K562 (cell line): ENCODE data around the gene MICU1. TPM values are rescaled to one million over a fixed set of nuclear protein-coding genes. Genes with fewer than 3 reads are reported as not detected.

Source experiments
- ATAC-seq: fragments of 200-7000 bp; cut with Tn5 transposase; 3 replicates; pipeline ENCODE4 v1.9.1; 2020; ENCODE audit warnings: moderate library complexity
- BruUV-seq: library from RNA; stranded (reverse); fragments of 400-500 nt; replicated peaks from 2 replicates; lab custom pipeline; 2021; lab: Mats Ljungman, UMichigan
- CTCF ChIA-PET: fragments of 300-600 bp; formaldehyde crosslinking; extraction: SDS; loops from one replicate; lab custom pipeline; 2021; ENCODE audit warnings: low intra/inter-chr PET ratio; lab: Yijun Ruan, JAX
- POLR2A ChIA-PET: fragments of 300-600, 350-650 bp; sonication (Branson Sonifier 250); formaldehyde crosslinking; extraction: SDS; loops from one replicate; lab custom pipeline; 2021; ENCODE audit warnings: antibody characterized with exemption, inconsistent platforms; lab: Yijun Ruan, JAX
- DNase-seq, 4 experiments: peaks; one replicate each; pipeline versions ENCODE4 v3.0.0 to v3.0.0-alpha.2; 2011 to 2018; ENCODE audit warnings: low spot score in 3 of 4, mixed read lengths in 3 of 4; ENCODE audit errors: extremely low read depth in 1 of 4
- FAIRE-seq: peaks from 2 replicates; lab custom pipeline; 2011; peaks lifted over from hg19 to GRCh38; lab: Jason Lieb, UNC
- H2AFZ ChIP-seq: 2 replicates; pipeline ENCODE4 v1.6.0; 2011; ENCODE audit warnings: low read depth, low read length, control low read depth, inconsistent platforms
- H3K27ac ChIP-seq: fragments of 200-600 bp; 3 replicates; pipeline ENCODE4 v1.8.0; 2011; ENCODE audit warnings: low read depth, mild to moderate bottlenecking, control low read depth, inconsistent platforms, low read length, moderate library complexity, mixed read lengths; ENCODE audit errors: extremely low read depth
- H3K27me3 ChIP-seq, 2 experiments: fragments of 300-600 bp in 1 of 2; 2 replicates in 1 of 2; 3 replicates in 1 of 2; pipeline versions ENCODE4 v1.6.0 to v1.8.0; 2011; ENCODE audit warnings: inconsistent platforms in 2 of 2, low read length in 2 of 2, mild to moderate bottlenecking in 1 of 2, mixed read lengths in 1 of 2, moderate library complexity in 1 of 2; ENCODE audit not compliant: control insufficient read depth in 2 of 2, insufficient read depth in 2 of 2
- H3K36me3 ChIP-seq: fragments of 300-600 bp; 3 replicates; pipeline ENCODE4 v1.8.0; 2011; ENCODE audit warnings: mild to moderate bottlenecking, low read length, inconsistent platforms; ENCODE audit not compliant: control insufficient read depth, insufficient read depth
- H3K4me1 ChIP-seq, 2 experiments: fragments of 200-600 bp in 1 of 2; replicated peaks in 1 of 2; 2 replicates in 1 of 2; 3 replicates in 1 of 2; pipeline versions ENCODE4 v1.5.1 to v1.8.0; 2011; ENCODE audit warnings: inconsistent platforms in 2 of 2, low read length in 2 of 2, mild to moderate bottlenecking in 1 of 2, mixed read lengths in 1 of 2, moderate library complexity in 1 of 2; ENCODE audit not compliant: control insufficient read depth in 2 of 2, insufficient read depth in 2 of 2
- H3K4me2 ChIP-seq: 2 replicates; pipeline ENCODE4 v1.6.1; 2011; ENCODE audit warnings: low read length, control low read depth, inconsistent platforms, mixed read lengths; ENCODE audit not compliant: insufficient read depth
- H3K4me3 ChIP-seq: fragments of 200-600 bp; sonication (generic), shearing (Covaris generic); 2 replicates; pipeline ENCODE4 v1.5.1; 2016; ENCODE audit warnings: control low read depth, inconsistent platforms
- H3K79me2 ChIP-seq: fragments of 200-600 bp; 3 replicates; pipeline ENCODE4 v1.8.0; 2011; ENCODE audit warnings: low read length, inconsistent platforms; ENCODE audit not compliant: control insufficient read depth, insufficient read depth
- H3K9ac ChIP-seq, 2 experiments: 2 replicates each; pipeline versions ENCODE4 v1.6.0 to v1.6.1; 2011; ENCODE audit warnings: low read depth in 2 of 2, low read length in 2 of 2, control low read depth in 1 of 2, inconsistent platforms in 1 of 2, mild to moderate bottlenecking in 1 of 2, mixed read lengths in 1 of 2; ENCODE audit not compliant: insufficient read depth in 1 of 2
- H3K9me1 ChIP-seq: one replicate; pipeline ENCODE4 v1.6.0; 2011; ENCODE audit warnings: inconsistent platforms, mild to moderate bottlenecking, low read length, moderate library complexity; ENCODE audit not compliant: control insufficient read depth, insufficient read depth
- H3K9me3 ChIP-seq: replicated peaks from 2 replicates; pipeline ENCODE4 v1.5.1; 2011; ENCODE audit warnings: low read depth, low read length, inconsistent platforms; ENCODE audit not compliant: control insufficient read depth, insufficient read depth
- H4K20me1 ChIP-seq: replicated peaks from 2 replicates; pipeline ENCODE4 v1.6.1; 2011; ENCODE audit warnings: low read length, inconsistent platforms, mixed read lengths; ENCODE audit not compliant: control insufficient read depth, insufficient read depth
- CREB3L1 ChIP-seq: fragments of 450-650 bp; IDR thresholded peaks from 2 replicates; pipeline ENCODE4 v1.6.1; 2014; ENCODE audit warnings: low read depth, mild to moderate bottlenecking, moderate library complexity, borderline replicate concordance
- E2F4 ChIP-seq: sonication (generic); formaldehyde crosslinking; IDR thresholded peaks from 2 replicates; pipeline ENCODE4 v1.8.0; 2022; ENCODE audit warnings: mild to moderate bottlenecking, low read depth, missing genetic modification reagents
- EP300 ChIP-seq: IDR thresholded peaks from 2 replicates; pipeline ENCODE4 v1.6.1; 2012; ENCODE audit warnings: low read length, improper control_type of control experiment
- EZH2 ChIP-seq: IDR thresholded peaks from 2 replicates; pipeline ENCODE4 v1.6.1; 2012; ENCODE audit warnings: low read depth, mild to moderate bottlenecking, inconsistent platforms, low read length, borderline replicate concordance
- IRF2 ChIP-seq: sonication (generic); formaldehyde crosslinking; IDR thresholded peaks from 2 replicates; pipeline ENCODE4 v1.8.1; 2022; ENCODE audit warnings: mild to moderate bottlenecking, missing genetic modification reagents
- MCM3 ChIP-seq: fragments of 450-650 bp; IDR thresholded peaks from 2 replicates; pipeline ENCODE4 v1.6.1; 2016
- NONO ChIP-seq, 2 experiments: fragments of 200-400 bp in 1 of 2; fragments of 450-650 bp in 1 of 2; formaldehyde crosslinking in 1 of 2; IDR thresholded peaks; 2 replicates each; pipeline ENCODE4 v1.6.1; 2017; ENCODE audit warnings: low read depth in 2 of 2, mild to moderate bottlenecking in 2 of 2, moderate library complexity in 2 of 2, low read length in 1 of 2
- NR2F6 ChIP-seq: fragments of 450-650 bp; formaldehyde crosslinking; IDR thresholded peaks from 2 replicates; pipeline ENCODE4 v1.4.0; 2020; ENCODE audit warnings: mild to moderate bottlenecking
- PHF8 ChIP-seq: fragments of 200-600 bp; sonication (generic); IDR thresholded peaks from 2 replicates; pipeline ENCODE4 v1.6.1; 2012; ENCODE audit warnings: mixed run types, mild to moderate bottlenecking, inconsistent platforms, low read length, moderate library complexity, borderline replicate concordance
- PTBP1 ChIP-seq: fragments of 200-400 bp; formaldehyde crosslinking; IDR thresholded peaks from 2 replicates; pipeline ENCODE4 v1.6.1; 2017; ENCODE audit warnings: low read depth, low read length
- SIN3B ChIP-seq: fragments of 450-650 bp; IDR thresholded peaks from 2 replicates; pipeline ENCODE4 v1.6.1; 2017; ENCODE audit warnings: low read depth, mild to moderate bottlenecking, moderate library complexity
- THAP7 ChIP-seq: fragments of 250-450 bp; sonication (Bioruptor Pico); IDR thresholded peaks from 2 replicates; pipeline ENCODE4 v1.5.0; 2021
- ZBTB17 ChIP-seq: fragments of 450-650 bp; formaldehyde crosslinking; IDR thresholded peaks from 2 replicates; pipeline ENCODE4 v1.4.0; 2020; ENCODE audit warnings: mild to moderate bottlenecking
- ZNF165 ChIP-seq: fragments of 250-450 bp; sonication (Bioruptor Pico); IDR thresholded peaks from 2 replicates; pipeline ENCODE4 v1.4.0; 2020; ENCODE audit warnings: borderline replicate concordance
- ZNF316 ChIP-seq: fragments of 450-650 bp; IDR thresholded peaks from 2 replicates; pipeline ENCODE4 v1.6.1; 2016
- ZNF398 ChIP-seq: fragments of 250-450 bp; sonication (Bioruptor Pico); IDR thresholded peaks from 2 replicates; pipeline ENCODE4 v1.8.0; 2021; ENCODE audit warnings: moderate library complexity, mild to moderate bottlenecking, inconsistent platforms
- WGBS: fragments of 100-300 bp; shearing (Covaris generic); methylation state at CpG from one replicate; pipeline ENCODE4 v1.1.6; 2016; ENCODE audit warnings: low coverage, mixed read lengths; ENCODE audit not compliant: insufficient coverage; ENCODE audit errors: missing lambda C conversion rate; 5-methylcytosine and 5-hydroxymethylcytosine counted together
- in situ Hi-C: fragments of 300-500 bp; cut with MboI; formaldehyde crosslinking; loops from 4 replicates; pipeline ENCODE4 v1.15.0; 2018; ENCODE audit warnings: inconsistent platforms, mixed read lengths
- intact Hi-C: fragments of 100-400 bp; cut with micrococcal nuclease; formaldehyde crosslinking; loops from 2 replicates; pipeline ENCODE4 v1.14.2; 2022
- polyA plus RNA-seq, 8 experiments: library from polyadenylated mRNA; depleted of rRNA in 4 of 8; stranded (reverse) in 5 of 8; unstranded in 3 of 8; fragments of >200 nt; fragmentation: Nextera tagmentation in 2 of 8; fragmentation: Illumina TruSeq in 1 of 8; extraction: Ambion mirVana in 2 of 8; extraction: Trizol in 1 of 8; gene quantifications; 2 replicates each; pipeline versions ENCODE4 v1.2.1 to v1.2.3, GENCODE V29; 2011 to 2014; ENCODE audit warnings: inconsistent platforms in 1 of 8, missing spikeins in 1 of 8
- total RNA-seq, 7 experiments: library from RNA; depleted of rRNA in 6 of 7; stranded (reverse); fragments of >200 nt in 6 of 7; fragmentation: Illumina TruSeq in 2 of 7; extraction: Trizol in 2 of 7; gene quantifications; 2 replicates each; pipeline versions ENCODE4 v1.2.1 to v1.2.3, GENCODE V29; 2011 to 2021; ENCODE audit warnings: low replicate concordance in 1 of 7

MICU1 gene
- total and polyA plus RNA-seq, 9 of the 15 experiments (the other 6 are each of a cell fraction or from before 2014, with no cell fraction given): 29.3 to 76.8 (median 48.4) TPM

GRCh38 chr10:72622271-72622670 lies 3.6 kb downstream of the MICU1 start:
- no peak for ATAC-seq
- no peak overlapping the region for H3K27ac ChIP-seq
- ChIA-PET CTCF (no interaction called here), POLR2A (interaction anchor here (0.6 to 4.1 kb wide), 2 partner anchors 9 to 474 kb away, joined by 3 to 32 read pairs; no protein-coding TSS in a partner anchor)
- no peak overlapping the region for H3K4me3 ChIP-seq
- peaks cover 5% of the 10 kb centered on the region; the same call in 1 of the 3 replicates for H3K36me3 ChIP-seq
- in situ Hi-C loops (no loop called here), intact Hi-C loops (no loop called here)
- TF ChIP-seq EZH2 (no peak), EP300 (no peak), ZNF316 (no peak), THAP7 (CRISPR knock-in tag) (no peak), E2F4 (no peak), IRF2 (CRISPR knock-in tag) (no peak), SIN3B (no peak), NONO (IDR thresholded peaks at IDR 0.05; ENCODE audit: low read depth in 2 of 2, low read length in 1 of 2) (no peak), CREB3L1 (no peak), ZNF165 (CRISPR knock-in tag) (no peak), PHF8 (no peak), PTBP1 (no peak), NR2F6 (CRISPR knock-in tag) (no peak), ZBTB17 (CRISPR knock-in tag) (no peak), ZNF398 (CRISPR knock-in tag) (no peak), MCM3 (no peak)
- H4K20me1 ChIP-seq: peaks cover 3% of the 10 kb centered on the region; the same call in 1 of the 2 replicates
- peaks cover 59% of the 10 kb centered on the region for H3K79me2 ChIP-seq
- no peak for DNase-seq
- no TSS peak for BruUV-seq
- no peaks in the 10 kb centered on the region for H3K9me1 ChIP-seq
- no peak overlapping the region for H3K4me2 ChIP-seq
- WGBS: 100% methylated on average over 1 of the region's 1 CpG
- H2AFZ ChIP-seq: no peak overlapping the region
- no peaks in the 10 kb centered on the region for H3K27me3 ChIP-seq
- no peak for FAIRE-seq
- H3K9me3 ChIP-seq: no peaks in the 10 kb centered on the region
- H3K4me1 ChIP-seq: peaks cover 6 to 18% of the 10 kb centered on the region in 2 experiments; a peak in 3 of 5 replicates
- H3K9ac ChIP-seq: no peak overlapping the region
